Sigmoid colon (tissue), 7 donors: ENCODE results near the gene BIN1. TPM values are rescaled to one million over a fixed set of nuclear protein-coding genes. Genes with fewer than 3 reads are reported as not detected.

Experiments used
- DNase-seq: peaks from one replicate; pipeline ENCODE4 v3.0.0-alpha.2; 2019
- H3K27ac ChIP-seq, 4 donors: fragments of 200-600 bp; sonication (generic); one replicate each; pipeline ENCODE4 v1.5.1; 2016 to 2019; ENCODE audit warnings: mild to moderate bottlenecking in 1 of 4
- H3K27me3 ChIP-seq, 3 donors: fragments of 200-600 bp; sonication (generic); one replicate each; pipeline ENCODE4 v1.5.1; 2019; ENCODE audit warnings: mild to moderate bottlenecking in 1 of 3
- H3K36me3 ChIP-seq, 4 donors: fragments of 200-600 bp; sonication (generic); one replicate each; pipeline ENCODE4 v1.5.1; 2016 to 2019
- H3K4me1 ChIP-seq, 4 donors: fragments of 200-600 bp; sonication (generic); one replicate each; pipeline ENCODE4 v1.5.1; 2017 to 2019
- H3K4me3 ChIP-seq, 4 donors: fragments of 200-600 bp; sonication (generic); one replicate each; pipeline ENCODE4 v1.5.1; 2017 to 2019; ENCODE audit warnings: mild to moderate bottlenecking in 2 of 4, moderate library complexity in 1 of 4
- H3K9me3 ChIP-seq, 4 donors: fragments of 200-600 bp in 3 of 4; sonication (generic) in 3 of 4; one replicate each; pipeline versions ENCODE4 v1.5.1 to v1.6.1; 2013 to 2019
- CTCF ChIP-seq, 4 experiments: fragments of 450-650 bp in 3 of 4; fragments of 200-600 bp in 1 of 4; IDR thresholded peaks; one replicate each; pipeline ENCODE4 v1.5.1; 2016 to 2019; ENCODE audit warnings: antibody characterized with exemption in 4 of 4, mild to moderate bottlenecking in 3 of 4, moderate library complexity in 2 of 4
- EP300 ChIP-seq, 4 donors: sonication (generic); formaldehyde crosslinking; IDR thresholded peaks; one replicate each; pipeline ENCODE4 v1.6.1; 2017; ENCODE audit warnings: antibody characterized with exemption in 4 of 4
- POLR2A ChIP-seq, 2 donors: fragments of 450-650 bp; IDR thresholded peaks; one replicate each; pipeline ENCODE4 v1.6.1; 2016; ENCODE audit warnings: antibody characterized with exemption in 2 of 2, mild to moderate bottlenecking in 2 of 2, moderate library complexity in 2 of 2
- POLR2AphosphoS5 ChIP-seq, 4 donors: sonication (generic); formaldehyde crosslinking; IDR thresholded peaks; one replicate each; pipeline ENCODE4 v1.6.1; 2017; ENCODE audit warnings: antibody characterized with exemption in 4 of 4
- WGBS, 2 donors: extraction: QIAGEN DNeasy Blood & Tissue Kit; methylation state at CpG; one replicate each; pipeline ENCODE4 v1.1.7; 2013; 5-methylcytosine and 5-hydroxymethylcytosine counted together
- intact Hi-C: fragments of 100-400 bp; cut with DNase I; formaldehyde crosslinking; loops from one replicate; pipeline ENCODE4 v1.15.1; 2023
- polyA plus RNA-seq, 3 donors: library from polyadenylated mRNA; stranded (reverse); fragments of 200-250 nt; gene quantifications; one replicate each; pipeline ENCODE4 v1.2.3, GENCODE V29; 2013
- total RNA-seq, 4 donors: library from RNA; depleted of rRNA; stranded (reverse); fragments of >200 nt; gene quantifications; one replicate each; pipeline ENCODE4 v1.1.0, GENCODE V29; 2016
- donor health status: healthy with polysubstance abuse.
- donor health status: Bipolar disorder and iron deficiency.
- donor health status: healthy.

The BIN1 gene
- total and polyA plus RNA-seq, 7 donors, result 20.3 to 57.9 (median 38.2) TPM

DNA sequence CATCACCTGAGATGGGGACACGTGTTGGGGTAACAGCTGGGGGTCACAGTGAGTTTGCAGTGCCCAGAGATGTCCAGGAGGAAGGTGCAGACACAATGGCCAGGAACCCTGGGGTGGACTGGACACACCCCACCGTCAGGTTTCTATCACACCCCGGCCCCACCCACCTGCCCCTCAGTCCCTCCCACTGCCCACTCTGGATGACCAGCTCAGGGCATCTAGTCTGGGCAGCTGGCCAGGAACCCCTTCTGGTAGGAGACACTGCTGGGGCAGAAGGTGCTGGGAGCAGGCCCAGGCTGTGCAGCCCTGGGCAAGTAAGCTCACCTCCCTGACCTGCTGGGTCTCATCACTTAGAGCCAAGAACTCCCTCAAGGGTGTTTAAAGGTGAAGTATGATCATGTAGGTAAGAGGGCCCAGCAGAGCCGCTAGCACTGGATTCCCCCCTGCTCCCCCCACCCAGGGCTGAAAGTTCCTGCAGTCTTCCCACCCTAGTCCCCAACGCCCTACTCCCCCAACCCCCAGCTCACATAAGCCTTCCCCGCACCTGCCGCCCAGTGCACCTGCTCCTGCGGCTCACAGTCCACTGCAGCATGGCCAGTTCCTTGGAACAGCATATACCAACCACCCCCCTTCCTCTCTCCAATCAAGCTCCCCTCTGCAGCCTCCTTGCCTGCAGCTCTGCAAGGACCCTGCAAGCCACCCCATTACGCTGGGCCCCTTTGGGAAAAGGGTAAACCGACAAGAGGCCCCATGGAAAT, 17.3 kb downstream of the BIN1 start:
- WGBS, 2 donors, result 51 to 72% methylated on average over 10 of the region's 10 CpGs
- H3K4me1 ChIP-seq, result peaks cover 0 to 43% (median 34%) of the 10 kb centered on the region in 4 donors
- H3K27ac ChIP-seq, result no peak overlapping the region

DNA sequence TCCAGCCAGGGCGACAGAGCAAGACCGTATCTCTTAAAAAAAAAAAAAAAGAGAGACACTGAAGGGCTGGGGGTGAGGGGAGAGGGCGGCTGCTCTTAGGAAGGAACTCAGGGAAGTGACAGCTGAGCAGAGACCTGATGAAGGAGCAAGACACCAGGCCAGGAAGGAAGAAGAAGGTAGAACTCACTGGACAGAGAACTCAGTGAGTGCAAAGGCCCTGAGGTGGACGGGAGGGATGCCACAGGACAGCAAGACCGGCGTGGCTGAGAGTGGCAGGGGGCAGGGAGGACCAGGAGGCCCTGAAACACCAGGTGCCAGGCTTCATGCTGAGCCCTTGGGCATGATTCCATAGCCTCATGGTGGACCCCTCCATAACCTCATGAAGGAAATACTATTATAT, 18.2 kb downstream of the BIN1 start:
- TF ChIP-seq CTCF (IDR thresholded peaks at IDR 0.05) (no peak), EP300 (IDR thresholded peaks at IDR 0.05) (no peak), POLR2A (IDR thresholded peaks at IDR 0.05) (no peak), POLR2AphosphoS5 (IDR thresholded peaks at IDR 0.05) (no peak)
- H3K27me3 ChIP-seq, result no peaks in the 10 kb centered on the region
- intact Hi-C loops, result no loop called here
- H3K9me3 ChIP-seq, result no peaks in the 10 kb centered on the region
- H3K36me3 ChIP-seq, result no peaks in the 10 kb centered on the region
- WGBS, 2 donors, result 84 to 93% methylated on average over 6 of the region's 6 CpGs
- H3K4me3 ChIP-seq, result no peak overlapping the region
- H3K27ac ChIP-seq, result no peak overlapping the region
- peaks cover 0 to 43% (median 36%) of the 10 kb centered on the region in 4 donors for H3K4me1 ChIP-seq
- DNase-seq, result no peak

More for the DNA sequence above, 17.3 kb downstream of the BIN1 start:
- no peaks in the 10 kb centered on the region for H3K27me3 ChIP-seq
- no peak for DNase-seq
- H3K9me3 ChIP-seq, result no peaks in the 10 kb centered on the region
- TF ChIP-seq EP300 (IDR thresholded peaks at IDR 0.05) (no peak), POLR2A (IDR thresholded peaks at IDR 0.05) (no peak), CTCF (IDR thresholded peaks at IDR 0.05) (no peak), POLR2AphosphoS5 (IDR thresholded peaks at IDR 0.05) (no peak)
- no peak overlapping the region for H3K4me3 ChIP-seq
- no peaks in the 10 kb centered on the region for H3K36me3 ChIP-seq
- intact Hi-C loops, result no loop called here

DNA sequence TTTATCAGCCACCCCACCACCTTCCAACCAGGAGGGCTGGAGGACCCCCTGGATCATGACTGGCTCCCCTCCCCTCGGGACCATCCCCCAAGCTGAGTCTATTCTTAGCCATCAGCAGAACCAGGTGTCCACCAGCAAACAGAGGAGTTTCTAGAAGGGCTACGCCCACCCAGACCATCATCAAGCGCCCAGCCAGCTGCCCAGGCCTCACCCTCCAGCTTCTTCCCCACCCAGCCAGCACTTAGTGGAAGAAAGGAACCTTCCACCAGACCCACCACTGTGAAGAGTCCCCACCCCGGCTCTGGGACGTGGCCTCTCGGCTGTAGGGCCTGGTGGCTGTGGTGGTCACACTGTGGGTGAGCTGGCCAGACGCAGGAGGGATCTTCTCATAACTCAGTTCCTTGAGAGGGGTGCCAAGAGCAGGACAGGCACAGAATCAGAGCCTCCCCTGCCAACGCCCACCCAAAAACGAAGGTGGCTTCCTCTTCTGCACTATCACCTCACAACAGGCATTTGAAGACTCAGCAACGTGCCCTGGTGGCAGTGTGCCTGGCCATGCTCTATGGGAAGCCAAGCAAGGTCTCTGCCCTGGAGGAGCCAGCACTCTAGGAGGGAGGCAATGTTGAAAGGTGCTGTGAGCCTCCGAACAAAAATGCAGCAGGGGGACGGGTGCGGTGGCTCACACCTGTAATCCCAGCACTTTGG, 19.0 kb downstream of the BIN1 start:
- Histone ChIP-seq H3K27me3 (no peaks in the 10 kb centered on the region), H3K36me3 (no peaks in the 10 kb centered on the region), H3K4me3 (peak overlapping the region in 1 of 4 donors; percentile 14), H3K9me3 (no peaks in the 10 kb centered on the region), H3K4me1 (peaks cover 0 to 49% (median 37%) of the 10 kb centered on the region in 4 donors), H3K27ac (peak overlapping the region; percentile 52 to 77 (median 58))
- TF ChIP-seq CTCF (IDR thresholded peaks at IDR 0.05) (no peak), EP300 (IDR thresholded peaks at IDR 0.05) (no peak)
- no peak for DNase-seq
- intact Hi-C loops, result no loop called here
- 63 to 69% methylated on average over 13 of the region's 13 CpGs for WGBS, 2 donors

DNA sequence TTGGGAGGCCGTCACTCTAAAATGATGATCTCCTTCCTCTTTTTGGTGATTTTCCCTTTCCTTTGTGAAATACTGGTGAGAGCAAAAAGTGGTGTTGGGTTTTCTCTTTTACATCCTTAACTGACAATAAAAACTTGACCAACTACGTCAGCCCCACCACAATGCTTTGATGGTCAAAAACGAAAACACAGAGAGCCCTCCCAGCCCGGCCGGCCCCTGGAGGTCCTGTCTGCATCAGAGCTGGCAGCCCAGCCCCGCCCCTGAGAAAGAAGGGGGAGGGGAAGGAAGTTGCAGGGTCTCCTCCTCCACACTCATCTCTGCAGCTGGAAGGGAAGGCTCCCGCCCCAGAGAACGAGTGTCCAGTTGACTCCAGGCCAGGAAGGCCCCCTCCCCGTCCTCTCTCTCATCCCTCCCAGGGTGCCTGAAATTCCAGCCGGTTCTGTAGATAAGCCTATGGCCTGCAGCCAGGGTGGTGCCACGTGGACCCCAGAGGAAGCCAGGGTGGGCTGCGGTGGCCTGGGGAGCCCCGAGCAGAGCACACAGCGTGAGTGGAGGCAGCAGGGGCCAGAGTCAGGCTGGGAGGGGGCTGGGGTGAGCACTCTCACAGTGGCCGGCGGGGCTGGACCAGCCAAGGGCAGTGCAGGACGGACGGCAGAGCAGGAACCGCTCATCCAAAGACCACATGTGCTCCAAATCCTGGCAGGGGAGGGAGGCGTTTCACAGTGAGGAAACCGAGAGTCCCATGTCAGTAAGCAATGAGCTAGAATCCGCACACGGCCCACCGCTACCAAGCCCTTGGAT, 19.8 kb downstream of the BIN1 start:
- TF ChIP-seq CTCF (IDR thresholded peaks at IDR 0.05) (no peak), EP300 (IDR thresholded peaks at IDR 0.05) (no peak), POLR2AphosphoS5 (IDR thresholded peaks at IDR 0.05) (peak in 1 of 4 donors; percentile 5)
- intact Hi-C loops, result no loop called here
- Histone ChIP-seq H3K36me3 (no peaks in the 10 kb centered on the region), H3K27ac (peak overlapping the region; percentile 52 to 77 (median 58)), H3K4me3 (peak overlapping the region in 3 of 4 donors; percentile 14 to 27 (median 17)), H3K4me1 (peaks cover 0 to 55% (median 44%) of the 10 kb centered on the region in 4 donors), H3K27me3 (no peaks in the 10 kb centered on the region), H3K9me3 (no peaks in the 10 kb centered on the region)
- peak; percentile 88 for DNase-seq
- 38 to 73% methylated on average over 24 of the region's 24 CpGs for WGBS, 2 donors
